Stimulated activated naive B cell treated with anti-CD40 and anti-IgM and Interleukin-4, amounts not matched to agents 10 μg/mL and 1 μg/mL and 100 μg/mL, for 72 hours (primary cell): Measurements from ENCODE around the gene COLGALT1.

ENCODE experiments used
- ATAC-seq, 2 donors: fragments of 150-1000 bp; cut with Tn5 transposase; replicated peaks; 2 replicates each; pipeline ENCODE4 v1.10.0; 2021; ENCODE audit warnings: moderate library complexity in 1 of 2
- DNase-seq: peaks from one replicate; pipeline ENCODE4 v3.0.0; 2021
- H3K27ac Mint-ChIP-seq: one replicate; pipeline ENCODE4 v1.8.0; 2022; ENCODE audit warnings: mild to moderate bottlenecking, mixed read lengths
- H3K27me3 Mint-ChIP-seq, 2 donors: one replicate each; pipeline ENCODE4 v1.8.0; 2022; ENCODE audit warnings: mixed read lengths in 2 of 2
- H3K36me3 Mint-ChIP-seq, 2 donors: one replicate each; pipeline ENCODE4 v1.8.0; 2022; ENCODE audit warnings: mixed read lengths in 2 of 2, mild to moderate bottlenecking in 1 of 2
- H3K4me1 Mint-ChIP-seq, 2 donors: one replicate each; pipeline ENCODE4 v1.8.0; 2022; ENCODE audit warnings: mixed read lengths in 2 of 2, mild to moderate bottlenecking in 1 of 2
- H3K4me3 Mint-ChIP-seq, 2 donors: one replicate each; pipeline ENCODE4 v1.8.0; 2022; ENCODE audit warnings: mild to moderate bottlenecking in 2 of 2, mixed read lengths in 2 of 2, moderate library complexity in 1 of 2
- H3K9me3 Mint-ChIP-seq, 2 donors: one replicate each; pipeline ENCODE4 v1.8.0; 2022; ENCODE audit warnings: mixed read lengths in 2 of 2, mild to moderate bottlenecking in 1 of 2

Gene COLGALT1

GRCh38 chr19:17618936-17619335 is 63.5 kb downstream of the COLGALT1 start:
- DNase-seq (no peak), ATAC-seq (no peak)
- H3K27me3 Mint-ChIP-seq = peaks cover 27 to 33% of the 10 kb centered on the region in 2 donors
- no peak overlapping the region for H3K4me3 Mint-ChIP-seq
- H3K4me1 Mint-ChIP-seq = peaks cover 11 to 12% of the 10 kb centered on the region in 2 donors
- H3K36me3 Mint-ChIP-seq = peaks cover 0 to 3% of the 10 kb centered on the region in 2 donors
- peaks cover 9 to 10% of the 10 kb centered on the region in 2 donors for H3K9me3 Mint-ChIP-seq
- H3K27ac Mint-ChIP-seq = no peak overlapping the region

GRCh38 chr19:17620696-17621095 is 65.2 kb downstream of the COLGALT1 start:
- Mint-ChIP-seq H3K27me3 (peaks cover 30 to 40% of the 10 kb centered on the region in 2 donors), H3K36me3 (peaks cover 0 to 3% of the 10 kb centered on the region in 2 donors), H3K4me3 (no peak overlapping the region), H3K27ac (no peak overlapping the region), H3K9me3 (peaks cover 9 to 10% of the 10 kb centered on the region in 2 donors), H3K4me1 (peaks cover 11 to 12% of the 10 kb centered on the region in 2 donors)
- DNase-seq (no peak), ATAC-seq (no peak)

- Mint-ChIP-seq H3K27me3 (peaks cover 24 to 28% of the 10 kb centered on the region in 2 donors), H3K4me3 (no peak overlapping the region), H3K9me3 (peaks cover 8 to 10% of the 10 kb centered on the region in 2 donors), H3K27ac (no peak overlapping the region), H3K4me1 (peaks cover 0 to 4% of the 10 kb centered on the region in 2 donors), H3K36me3 (no peaks in the 10 kb centered on the region)
- ATAC-seq (no peak), DNase-seq (no peak)
These were observed 67.9 kb downstream of the COLGALT1 start for GRCh38 chr19:17623224-17623935.

- Mint-ChIP-seq H3K36me3 (no peaks in the 10 kb centered on the region), H3K27ac (no peak overlapping the region), H3K27me3 (peaks cover 18 to 21% of the 10 kb centered on the region in 2 donors), H3K9me3 (peaks cover 8 to 10% of the 10 kb centered on the region in 2 donors), H3K4me1 (no peaks in the 10 kb centered on the region), H3K4me3 (no peak overlapping the region)
- no peak for DNase-seq
- ATAC-seq = no peak
These were observed 69.0 kb downstream of the COLGALT1 start for GRCh38 chr19:17624314-17624991.

- no peaks in the 10 kb centered on the region for H3K4me1 Mint-ChIP-seq
- ATAC-seq (no peak), DNase-seq (no peak)
- H3K27me3 Mint-ChIP-seq = peaks cover 18 to 21% of the 10 kb centered on the region in 2 donors
- peaks cover 8 to 10% of the 10 kb centered on the region in 2 donors for H3K9me3 Mint-ChIP-seq
- H3K27ac Mint-ChIP-seq = no peak overlapping the region
- H3K4me3 Mint-ChIP-seq = no peak overlapping the region
- no peaks in the 10 kb centered on the region for H3K36me3 Mint-ChIP-seq
These were observed 69.6 kb downstream of the COLGALT1 start for GRCh38 chr19:17625043-17625442.

- no peaks in the 10 kb centered on the region for H3K36me3 Mint-ChIP-seq
- H3K4me3 Mint-ChIP-seq = no peak overlapping the region
- H3K4me1 Mint-ChIP-seq = no peaks in the 10 kb centered on the region
- DNase-seq (no peak), ATAC-seq (no peak)
- peaks cover 18 to 21% of the 10 kb centered on the region in 2 donors for H3K27me3 Mint-ChIP-seq
- H3K27ac Mint-ChIP-seq = no peak overlapping the region
- H3K9me3 Mint-ChIP-seq = peaks cover 8 to 10% of the 10 kb centered on the region in 2 donors
These were observed 70.5 kb downstream of the COLGALT1 start for GRCh38 chr19:17625980-17626379.

GRCh38 chr19:17626456-17627015 is 71.1 kb downstream of the COLGALT1 start:
- ATAC-seq (no peak), DNase-seq (no peak)
- H3K4me1 Mint-ChIP-seq = no peaks in the 10 kb centered on the region
- no peak overlapping the region for H3K4me3 Mint-ChIP-seq
- peaks cover 5 to 7% of the 10 kb centered on the region in 2 donors for H3K9me3 Mint-ChIP-seq
- peaks cover 18 to 21% of the 10 kb centered on the region in 2 donors for H3K27me3 Mint-ChIP-seq
- H3K36me3 Mint-ChIP-seq = no peaks in the 10 kb centered on the region
- H3K27ac Mint-ChIP-seq = no peak overlapping the region

GRCh38 chr19:17627161-17627560 is 71.7 kb downstream of the COLGALT1 start:
- Mint-ChIP-seq H3K27ac (no peak overlapping the region), H3K9me3 (peaks cover 0 to 3% of the 10 kb centered on the region in 2 donors), H3K27me3 (peaks cover 18 to 21% of the 10 kb centered on the region in 2 donors), H3K4me1 (no peaks in the 10 kb centered on the region), H3K4me3 (no peak overlapping the region), H3K36me3 (no peaks in the 10 kb centered on the region)
- ATAC-seq = no peak
- DNase-seq = no peak

- no peaks in the 10 kb centered on the region for H3K4me1 Mint-ChIP-seq
- no peak overlapping the region for H3K27ac Mint-ChIP-seq
- peaks cover 0 to 3% of the 10 kb centered on the region in 2 donors for H3K9me3 Mint-ChIP-seq
- DNase-seq (no peak), ATAC-seq (no peak)
- H3K4me3 Mint-ChIP-seq = no peak overlapping the region
- H3K27me3 Mint-ChIP-seq = peaks cover 18 to 21% of the 10 kb centered on the region in 2 donors
- no peaks in the 10 kb centered on the region for H3K36me3 Mint-ChIP-seq
These were observed 72.5 kb downstream of the COLGALT1 start for GRCh38 chr19:17627921-17628320.

- DNase-seq = no peak
- Mint-ChIP-seq H3K9me3 (peaks cover 0 to 3% of the 10 kb centered on the region in 2 donors), H3K4me3 (no peak overlapping the region), H3K36me3 (no peaks in the 10 kb centered on the region), H3K27me3 (peaks cover 18% of the 10 kb centered on the region in 2 donors), H3K27ac (no peak overlapping the region), H3K4me1 (no peaks in the 10 kb centered on the region)
- no peak for ATAC-seq
These were observed 74.3 kb downstream of the COLGALT1 start for GRCh38 chr19:17629760-17630159.

- H3K27me3 Mint-ChIP-seq = peaks cover 0 to 4% of the 10 kb centered on the region in 2 donors
- H3K4me3 Mint-ChIP-seq = no peak overlapping the region
- no peaks in the 10 kb centered on the region for H3K36me3 Mint-ChIP-seq
- no peaks in the 10 kb centered on the region for H3K4me1 Mint-ChIP-seq
- H3K9me3 Mint-ChIP-seq = no peaks in the 10 kb centered on the region
- no peak for DNase-seq
- no peak overlapping the region for H3K27ac Mint-ChIP-seq
- no peak for ATAC-seq
These were observed 77.1 kb downstream of the COLGALT1 start for GRCh38 chr19:17632577-17632976.
